ENCODE data around the gene SOSTDC1.
A peak's percentile ranks its signal among the peaks of the same experiment; 100 is the strongest.
"Not testable (repeated sequence)": the region's sequence is repeated elsewhere in the genome, so short reads cannot be mapped to it uniquely, and the experiment has no call there.

The SOSTDC1 gene

DNA sequence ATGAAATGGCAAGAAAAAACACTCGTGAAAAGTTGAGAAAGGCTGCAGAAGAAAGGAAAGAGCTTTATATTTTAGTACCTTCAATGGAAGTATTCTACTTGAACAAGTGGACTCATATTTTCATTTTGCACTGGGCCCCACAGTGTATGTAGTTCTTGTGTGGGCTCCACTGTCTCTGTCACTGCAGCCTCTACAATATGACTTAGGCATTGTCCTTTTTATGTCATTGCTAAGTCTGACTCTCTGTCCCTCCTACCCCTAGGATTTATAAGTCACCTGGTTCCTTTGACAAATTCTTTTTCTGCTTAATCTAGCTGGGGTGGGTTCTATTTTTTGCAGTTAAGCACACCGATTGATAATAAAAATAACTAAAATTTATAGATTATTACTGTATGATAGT lies 27.7 kb upstream of the SOSTDC1 start:
- Histone ChIP-seq H3K36me3 (ENCODE audit: control insufficient read depth, insufficient read depth, low read length) (no peaks in the 10 kb centered on the region), H3K4me3 (ENCODE audit: low read length) (no peak overlapping the region), H3K9me3 (ENCODE audit: control insufficient read depth, low read length) (no peaks in the 10 kb centered on the region), H3K4me1 (ENCODE audit: control insufficient read depth, insufficient read depth, low read length) (peaks cover 26% of the 10 kb centered on the region), H3K27me3 (ENCODE audit: control insufficient read depth, insufficient read depth, low read length) (no peaks in the 10 kb centered on the region), H3K9ac (ENCODE audit: low read length) (no peak overlapping the region)

DNA sequence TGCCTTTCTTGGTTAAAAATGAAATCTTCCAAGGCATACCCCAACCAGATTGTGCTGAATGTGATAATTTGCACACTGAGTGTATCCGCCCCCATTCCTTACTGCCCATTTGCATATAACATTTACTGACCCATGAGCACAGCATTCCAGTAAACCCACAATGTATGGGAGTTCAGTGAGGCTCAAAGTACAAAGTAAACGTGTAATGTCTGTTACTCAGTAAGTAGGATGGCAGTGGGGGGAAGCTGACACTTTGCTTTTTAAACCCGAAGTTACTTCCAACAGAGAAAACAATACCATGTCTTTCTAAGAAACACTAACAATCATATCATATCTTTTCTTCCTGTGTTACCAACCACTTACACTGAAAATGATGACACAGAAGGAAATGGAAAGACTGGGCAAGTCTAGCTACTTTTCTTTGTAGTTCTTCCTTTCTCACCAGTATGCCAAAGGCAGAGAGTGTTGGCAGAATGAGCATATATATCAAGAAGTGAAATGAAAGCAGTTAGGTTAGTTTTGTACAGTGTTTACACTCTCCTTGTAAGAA lies 27.1 kb upstream of the SOSTDC1 start:
- H3K27me3 ChIP-seq (ENCODE audit: control insufficient read depth, insufficient read depth, low read length) = no peaks in the 10 kb centered on the region
- no peaks in the 10 kb centered on the region for H3K9me3 ChIP-seq (ENCODE audit: control insufficient read depth, low read length)
- no peak overlapping the region for H3K9ac ChIP-seq (ENCODE audit: low read length)
- H3K36me3 ChIP-seq (ENCODE audit: control insufficient read depth, insufficient read depth, low read length) = no peaks in the 10 kb centered on the region
- H3K4me3 ChIP-seq (ENCODE audit: low read length) = no peak overlapping the region
- H3K4me1 ChIP-seq (ENCODE audit: control insufficient read depth, insufficient read depth, low read length) = peaks cover 26% of the 10 kb centered on the region

DNA sequence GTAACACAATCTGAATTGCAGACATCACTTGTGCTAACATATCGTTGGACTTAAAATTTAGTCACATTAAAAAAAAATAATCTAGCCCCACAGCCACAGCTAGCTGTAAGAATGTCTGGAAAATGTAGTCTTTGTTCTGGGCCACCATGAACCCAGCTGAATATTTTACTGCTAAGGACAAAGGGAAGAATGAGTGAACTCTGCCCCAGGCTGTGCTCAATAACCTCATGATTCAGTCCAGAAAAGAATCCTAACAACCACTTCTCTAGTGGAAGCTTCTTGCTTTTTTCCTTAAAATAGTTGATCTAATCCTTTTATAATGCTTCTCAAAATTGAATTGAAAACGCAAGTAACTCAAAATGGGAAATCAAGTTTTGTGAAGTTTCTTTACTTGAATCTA lies 25.6 kb upstream of the SOSTDC1 start:
- Histone ChIP-seq H3K9ac (ENCODE audit: low read length) (no peak overlapping the region), H3K36me3 (ENCODE audit: control insufficient read depth, insufficient read depth, low read length) (no peaks in the 10 kb centered on the region), H3K4me3 (ENCODE audit: low read length) (no peak overlapping the region), H3K9me3 (ENCODE audit: control insufficient read depth, low read length) (no peaks in the 10 kb centered on the region), H3K27me3 (ENCODE audit: control insufficient read depth, insufficient read depth, low read length) (no peaks in the 10 kb centered on the region), H3K4me1 (ENCODE audit: control insufficient read depth, insufficient read depth, low read length) (peaks cover 26% of the 10 kb centered on the region)

DNA sequence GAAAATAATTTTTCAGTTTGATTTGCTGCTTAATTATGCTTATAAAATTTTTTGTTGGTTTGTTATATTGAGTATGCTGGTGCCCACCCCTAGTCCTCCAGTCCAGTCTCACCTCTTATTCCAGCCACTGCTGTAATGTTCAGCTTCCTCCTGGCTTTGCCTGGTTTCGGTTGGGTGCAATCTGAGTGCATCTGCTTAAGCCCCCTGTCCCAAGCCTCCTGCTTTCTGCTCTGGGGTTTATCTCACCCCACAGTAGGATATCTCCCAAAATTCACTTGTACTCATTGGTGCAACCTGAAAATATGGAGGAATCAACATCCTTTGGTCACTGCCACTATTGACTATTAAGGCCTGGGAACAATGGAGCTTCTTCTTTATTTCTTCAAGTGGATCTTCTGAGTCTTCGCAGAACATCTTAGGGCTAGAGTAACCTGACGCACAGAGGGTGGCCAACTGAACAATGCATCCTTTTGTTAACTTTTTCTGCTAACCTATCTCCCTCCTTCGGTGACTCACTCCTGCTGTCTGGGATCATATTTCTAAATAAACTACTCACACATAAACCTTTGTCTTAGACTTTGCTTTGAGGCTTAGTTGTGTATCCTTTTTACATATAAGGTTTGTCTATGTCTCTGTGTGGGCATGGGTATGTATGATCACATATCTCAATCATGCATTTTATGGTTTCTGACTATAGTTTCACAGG lies 19.1 kb upstream of the SOSTDC1 start:
- Histone ChIP-seq H3K27me3 (ENCODE audit: control insufficient read depth, insufficient read depth, low read length) (no peaks in the 10 kb centered on the region), H3K9me3 (ENCODE audit: control insufficient read depth, low read length) (no peaks in the 10 kb centered on the region), H3K4me3 (ENCODE audit: low read length) (no peak overlapping the region), H3K9ac (ENCODE audit: low read length) (no peak overlapping the region), H3K4me1 (ENCODE audit: control insufficient read depth, insufficient read depth, low read length) (peaks cover 4% of the 10 kb centered on the region), H3K36me3 (ENCODE audit: control insufficient read depth, insufficient read depth, low read length) (no peaks in the 10 kb centered on the region)

DNA sequence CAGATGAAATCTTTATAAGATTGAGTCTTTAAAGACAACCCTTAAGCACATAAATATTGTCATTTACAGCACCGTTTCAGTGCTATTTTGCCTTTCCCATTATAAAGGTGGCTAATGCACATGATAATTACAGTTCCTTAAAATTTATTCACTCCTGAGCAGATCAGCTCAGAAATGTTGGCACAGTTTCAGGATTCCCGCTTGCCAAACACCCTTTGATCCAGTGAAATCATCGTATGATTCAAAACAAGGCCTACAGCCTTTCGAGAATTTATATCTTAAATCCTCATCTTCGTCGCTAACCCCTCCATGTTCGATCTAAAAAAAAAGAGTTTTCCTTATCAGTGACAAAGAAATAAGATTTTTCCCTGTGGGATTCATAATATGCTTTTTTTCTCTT lies 14.1 kb upstream of the SOSTDC1 start:
- Histone ChIP-seq H3K4me1 (ENCODE audit: control insufficient read depth, insufficient read depth, low read length) (peaks cover 1% of the 10 kb centered on the region), H3K9ac (ENCODE audit: low read length) (no peak overlapping the region), H3K27me3 (ENCODE audit: control insufficient read depth, insufficient read depth, low read length) (no peaks in the 10 kb centered on the region), H3K9me3 (ENCODE audit: control insufficient read depth, low read length) (no peaks in the 10 kb centered on the region), H3K36me3 (ENCODE audit: control insufficient read depth, insufficient read depth, low read length) (no peaks in the 10 kb centered on the region), H3K4me3 (ENCODE audit: low read length) (no peak overlapping the region)

DNA sequence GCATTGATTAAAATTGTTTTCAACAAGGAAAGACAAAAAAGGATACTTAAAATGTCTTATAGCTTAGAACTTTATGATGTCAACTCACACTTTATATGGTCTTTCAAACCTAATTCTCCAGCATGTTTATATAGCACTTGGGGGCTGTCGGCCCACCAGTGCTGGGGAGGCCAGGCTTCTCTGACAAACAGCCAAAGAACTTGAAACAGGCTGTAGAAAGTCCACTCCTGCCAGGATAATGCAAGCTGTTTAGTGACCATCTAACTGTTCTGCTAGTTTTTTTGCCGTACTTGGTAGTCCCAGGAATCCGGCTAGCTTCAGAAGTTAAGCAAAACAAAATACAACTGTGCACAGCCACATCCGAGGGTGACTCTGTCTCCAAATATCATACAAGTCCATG lies 13.6 kb upstream of the SOSTDC1 start:
- Histone ChIP-seq H3K4me3 (ENCODE audit: low read length) (no peak overlapping the region), H3K4me1 (ENCODE audit: control insufficient read depth, insufficient read depth, low read length) (no peaks in the 10 kb centered on the region), H3K9me3 (ENCODE audit: control insufficient read depth, low read length) (no peaks in the 10 kb centered on the region), H3K9ac (ENCODE audit: low read length) (no peak overlapping the region), H3K36me3 (ENCODE audit: control insufficient read depth, insufficient read depth, low read length) (no peaks in the 10 kb centered on the region), H3K27me3 (ENCODE audit: control insufficient read depth, insufficient read depth, low read length) (no peaks in the 10 kb centered on the region)

DNA sequence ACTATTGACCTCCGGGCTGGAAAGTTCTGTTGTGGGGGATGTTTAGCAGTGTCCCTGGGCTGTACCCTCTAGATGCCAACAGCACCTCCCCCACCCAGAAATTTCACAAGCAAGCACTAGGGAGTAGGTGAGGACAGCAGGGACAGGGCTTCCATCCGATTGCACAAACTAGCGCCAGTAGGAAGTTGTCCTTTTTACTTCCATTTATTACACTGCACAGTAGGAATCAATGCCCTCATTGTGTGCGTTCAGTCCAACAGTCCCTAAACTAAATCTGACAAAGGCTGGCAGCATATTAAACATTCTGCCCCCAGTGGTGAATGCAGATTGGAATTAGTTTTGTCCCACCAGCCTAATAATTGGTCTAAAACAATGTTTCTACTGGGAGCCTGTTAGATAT lies 6.4 kb upstream of the SOSTDC1 start:
- peaks cover 9% of the 10 kb centered on the region for H3K4me1 ChIP-seq (ENCODE audit: control insufficient read depth, insufficient read depth, low read length)
- H3K9ac ChIP-seq (ENCODE audit: low read length) = no peak overlapping the region
- no peaks in the 10 kb centered on the region for H3K36me3 ChIP-seq (ENCODE audit: control insufficient read depth, insufficient read depth, low read length)
- H3K27me3 ChIP-seq (ENCODE audit: control insufficient read depth, insufficient read depth, low read length) = no peaks in the 10 kb centered on the region
- H3K4me3 ChIP-seq (ENCODE audit: low read length) = no peak overlapping the region
- no peaks in the 10 kb centered on the region for H3K9me3 ChIP-seq (ENCODE audit: control insufficient read depth, low read length)

DNA sequence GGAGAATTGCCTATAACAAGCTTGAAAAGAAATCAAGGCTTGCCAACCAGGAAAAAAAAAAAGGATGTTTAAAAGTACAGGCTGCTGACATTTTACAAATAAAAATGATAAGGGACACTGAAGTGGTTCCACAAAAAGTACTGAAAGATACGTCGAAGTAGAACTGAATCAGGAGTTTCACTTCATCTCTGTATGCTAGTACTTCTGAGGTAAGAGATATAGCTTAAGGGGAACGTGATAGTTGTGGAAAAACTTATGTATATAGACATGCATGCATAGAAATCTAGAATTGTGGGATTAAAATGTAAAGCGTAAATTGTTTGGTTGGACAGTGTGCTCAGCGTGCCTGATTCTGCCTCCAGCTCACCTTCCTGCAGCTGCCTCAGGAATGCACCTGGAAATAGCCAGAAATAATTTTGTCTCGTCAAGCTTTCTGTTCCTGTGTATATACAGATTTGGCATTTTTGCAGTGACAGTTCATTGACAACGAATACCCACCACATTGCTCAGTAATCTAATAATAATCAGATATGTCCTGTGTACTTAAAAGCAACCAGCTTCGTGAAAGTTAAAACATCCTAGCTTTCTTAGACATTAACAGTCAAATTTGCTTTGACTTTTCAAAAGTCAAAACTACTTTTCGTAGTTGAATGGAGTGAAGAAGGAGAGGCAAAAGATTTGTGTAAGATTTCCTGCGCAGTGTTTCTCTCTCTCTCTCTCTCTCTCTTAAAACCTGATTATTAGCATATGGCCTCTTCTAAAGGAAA lies 1.4 kb downstream of the SOSTDC1 start:
- Histone ChIP-seq H3K9ac (ENCODE audit: low read length) (peak overlapping the region; percentile 28), H3K4me1 (ENCODE audit: control insufficient read depth, insufficient read depth, low read length) (peaks cover 9% of the 10 kb centered on the region), H3K27me3 (ENCODE audit: control insufficient read depth, insufficient read depth, low read length) (peaks cover 3% of the 10 kb centered on the region), H3K4me3 (ENCODE audit: low read length) (no peak overlapping the region), H3K36me3 (ENCODE audit: control insufficient read depth, insufficient read depth, low read length) (no peaks in the 10 kb centered on the region), H3K9me3 (ENCODE audit: control insufficient read depth, low read length) (no peaks in the 10 kb centered on the region)

DNA sequence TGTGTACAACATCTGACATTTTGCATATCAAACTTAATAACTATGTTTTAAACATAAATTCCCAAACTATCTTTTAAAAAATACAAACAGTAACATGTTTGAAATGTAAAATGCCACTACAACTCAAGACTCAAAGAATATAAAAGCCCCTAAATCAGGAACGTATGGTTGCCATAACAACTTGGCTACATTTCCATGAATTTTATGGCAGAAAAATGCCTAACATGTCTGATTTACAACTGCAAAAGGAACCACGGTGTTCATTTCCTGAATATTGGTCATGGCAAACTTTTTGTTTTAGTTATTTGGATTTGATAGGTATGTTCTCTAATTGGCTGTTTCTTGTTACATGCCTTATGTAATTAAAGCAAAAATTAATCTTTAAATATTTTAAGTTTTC lies 2.0 kb downstream of the SOSTDC1 start:
- peaks cover 9% of the 10 kb centered on the region for H3K4me1 ChIP-seq (ENCODE audit: control insufficient read depth, insufficient read depth, low read length)
- H3K4me3 ChIP-seq (ENCODE audit: low read length) = no peak overlapping the region
- H3K27me3 ChIP-seq (ENCODE audit: control insufficient read depth, insufficient read depth, low read length) = peaks cover 3% of the 10 kb centered on the region
- no peaks in the 10 kb centered on the region for H3K36me3 ChIP-seq (ENCODE audit: control insufficient read depth, insufficient read depth, low read length)
- H3K9me3 ChIP-seq (ENCODE audit: control insufficient read depth, low read length) = no peaks in the 10 kb centered on the region
- H3K9ac ChIP-seq (ENCODE audit: low read length) = no peak overlapping the region

DNA sequence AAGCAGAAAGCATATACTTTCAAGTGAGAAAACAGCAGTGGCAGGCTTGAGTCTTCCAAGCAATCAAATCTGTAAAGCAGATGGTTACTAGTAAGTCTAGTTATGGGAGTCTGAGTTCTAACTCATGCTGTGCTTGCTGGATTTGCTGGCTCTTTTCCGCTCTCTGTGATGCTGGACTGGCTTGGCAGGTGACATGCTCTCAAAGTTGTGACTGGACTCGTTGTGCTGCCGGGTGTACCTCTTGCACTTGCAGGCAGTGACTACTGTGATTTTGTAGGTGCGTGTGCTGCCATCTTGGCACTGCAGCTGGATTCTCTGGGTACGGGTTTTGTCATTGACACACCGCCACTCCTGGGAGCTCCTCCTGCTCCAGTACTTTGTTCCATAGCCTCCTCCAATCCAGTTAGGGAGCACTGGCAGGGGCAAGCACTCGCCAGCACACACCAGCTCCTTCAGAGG lies 3.1 kb downstream of the SOSTDC1 start:
- Histone ChIP-seq H3K9me3 (ENCODE audit: control insufficient read depth, low read length) (no peaks in the 10 kb centered on the region), H3K27me3 (ENCODE audit: control insufficient read depth, insufficient read depth, low read length) (peaks cover 3% of the 10 kb centered on the region), H3K9ac (ENCODE audit: low read length) (no peak overlapping the region), H3K4me3 (ENCODE audit: low read length) (no peak overlapping the region), H3K36me3 (ENCODE audit: control insufficient read depth, insufficient read depth, low read length) (no peaks in the 10 kb centered on the region), H3K4me1 (ENCODE audit: control insufficient read depth, insufficient read depth, low read length) (peaks cover 4% of the 10 kb centered on the region)

DNA sequence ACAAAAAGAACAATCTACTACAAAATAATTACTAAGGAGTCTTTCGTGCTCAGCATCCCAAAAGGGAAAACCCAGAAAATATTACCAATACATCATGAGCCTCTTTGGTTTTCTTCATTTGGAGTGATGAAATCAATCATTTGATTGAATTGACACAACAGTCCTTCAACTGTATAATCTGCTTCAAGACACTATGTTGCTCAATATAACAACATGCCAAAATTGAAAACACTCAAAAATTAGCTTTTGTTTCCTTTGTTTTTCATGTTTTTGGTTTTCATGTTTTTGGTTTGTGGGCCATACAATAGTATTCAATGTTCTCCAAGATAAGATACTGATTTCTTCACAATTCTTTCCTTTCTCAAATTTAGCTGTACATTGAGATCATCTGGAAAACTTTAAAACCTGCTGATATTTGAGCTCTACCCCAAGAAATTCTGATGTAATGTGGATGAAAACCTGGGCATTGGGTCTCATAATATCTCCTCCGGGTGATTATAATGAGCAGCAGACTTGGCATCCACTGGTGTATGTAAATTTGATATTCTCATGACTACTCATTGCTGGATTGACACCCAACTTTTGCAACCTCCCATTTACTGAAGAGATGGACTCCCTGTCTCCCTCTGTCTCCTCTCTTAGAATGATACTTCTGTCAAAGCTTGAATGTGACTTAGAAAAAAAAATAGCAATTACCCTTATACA lies 4.6 kb downstream of the SOSTDC1 start:
- Histone ChIP-seq H3K27me3 (ENCODE audit: control insufficient read depth, insufficient read depth, low read length) (peaks cover 3% of the 10 kb centered on the region), H3K9ac (ENCODE audit: low read length) (no peak overlapping the region), H3K36me3 (ENCODE audit: control insufficient read depth, insufficient read depth, low read length) (no peaks in the 10 kb centered on the region), H3K9me3 (ENCODE audit: control insufficient read depth, low read length) (no peaks in the 10 kb centered on the region), H3K4me3 (ENCODE audit: low read length) (no peak overlapping the region), H3K4me1 (ENCODE audit: control insufficient read depth, insufficient read depth, low read length) (no peaks in the 10 kb centered on the region)

DNA sequence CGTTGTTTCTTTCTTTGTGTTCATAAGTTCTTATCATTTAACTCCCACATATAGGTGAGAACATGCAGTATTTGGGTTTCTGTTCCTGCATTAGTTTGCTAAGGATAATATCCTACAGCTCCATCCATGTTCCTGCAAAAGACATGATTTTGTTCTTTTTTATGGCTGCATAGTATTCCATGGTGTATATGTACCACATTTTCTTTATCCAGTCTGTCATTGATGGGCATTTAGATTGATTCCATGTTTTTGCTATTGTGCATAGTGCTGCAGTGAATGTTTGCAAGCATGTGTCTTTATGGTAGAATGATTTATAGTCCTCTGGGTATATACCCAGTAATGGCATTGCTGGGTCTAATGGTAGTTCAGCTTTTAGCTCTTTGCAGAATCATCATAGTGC lies 9.2 kb downstream of the SOSTDC1 start:
- not testable (repeated sequence) for H3K27me3 ChIP-seq (ENCODE audit: control insufficient read depth, insufficient read depth, low read length); H3K9me3 ChIP-seq (ENCODE audit: control insufficient read depth, low read length); H3K9ac ChIP-seq (ENCODE audit: low read length); H3K36me3 ChIP-seq (ENCODE audit: control insufficient read depth, insufficient read depth, low read length); H3K4me1 ChIP-seq (ENCODE audit: control insufficient read depth, insufficient read depth, low read length); H3K4me3 ChIP-seq (ENCODE audit: low read length)
